GM19324 (cell line): ENCODE data around the gene XKR3.
"Not testable (repeated sequence)": the region's sequence is repeated elsewhere in the genome, so short reads cannot be mapped to it uniquely, and the experiment has no call there.

ENCODE experiments used
- ATAC-seq: cut with Tn5 transposase; IDR thresholded peaks from one replicate; pipeline ENCODE4 v1.9.1; 2021; ENCODE audit warnings: mild to moderate bottlenecking, moderate library complexity; ENCODE audit not compliant: unreplicated experiment, low FRiP score

Gene XKR3

DNA sequence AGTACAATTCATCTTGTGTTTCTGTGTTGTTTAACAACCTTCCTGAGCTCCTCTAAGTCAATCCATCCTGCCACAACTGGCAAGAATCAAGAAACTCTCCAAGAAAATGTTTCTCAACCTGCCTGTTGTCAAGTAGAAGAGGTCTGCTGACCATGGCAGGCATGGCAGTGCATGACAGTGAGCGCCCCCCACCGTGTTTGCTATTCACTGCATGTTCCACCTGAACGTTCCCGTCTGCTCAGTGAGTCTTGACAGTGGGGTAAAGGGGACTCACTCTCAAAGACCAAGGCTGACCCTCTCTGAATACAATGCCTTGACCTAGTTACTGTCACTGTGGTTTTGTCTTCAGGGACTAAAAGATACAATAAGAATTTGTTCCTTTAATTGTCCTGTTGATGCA, 75.9 kb downstream of the XKR3 start:
- ATAC-seq: not testable (repeated sequence)

- not testable (repeated sequence) for ATAC-seq
These were observed 76.9 kb downstream of the XKR3 start for GRCh38 chr22:16748160-16748929.

GRCh38 chr22:16747266-16748159, 77.7 kb downstream of the XKR3 start:
- ATAC-seq: not testable (repeated sequence)

GRCh38 chr22:16734271-16734670, 90.9 kb downstream of the XKR3 start:
- ATAC-seq: not testable (repeated sequence)
